Measurements from ENCODE around the gene RTRAF.

- no peak for TF ChIP-seq CTCF (conservative IDR thresholded peaks at IDR 0.05; ENCODE audit: low read depth, low read length)
- TF ChIP-seq EZH2 (IDR thresholded peaks at IDR 0.05; ENCODE audit: low read length, unreplicated experiment) = no peak
- TF ChIP-seq EZH2phosphoT487 (IDR thresholded peaks at IDR 0.05; ENCODE audit: borderline replicate concordance, low read length) = no peak
Observed at GRCh38 chr14:52048641-52049204, 59.4 kb downstream of the RTRAF start.
